ENCODE results near the gene PRR15L.

DNA sequence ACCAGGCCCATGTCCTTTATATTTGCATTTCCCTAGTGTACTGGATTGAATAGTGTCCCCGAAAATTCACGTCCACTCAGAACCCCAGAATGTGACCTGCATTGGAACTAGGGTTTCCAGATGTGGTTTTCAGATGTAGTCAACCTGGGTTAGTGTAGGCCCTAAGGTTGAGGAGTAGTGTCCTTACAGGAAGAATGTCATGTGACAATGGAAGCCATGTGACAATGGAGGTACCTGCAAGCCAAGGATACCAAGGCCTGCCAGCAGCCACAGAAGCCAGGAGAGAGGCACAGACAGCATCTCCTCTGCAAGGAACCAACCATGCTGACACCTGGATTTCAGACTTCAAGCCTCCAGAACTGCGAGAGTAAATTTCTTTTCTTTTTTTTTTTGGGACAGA, 5.2 kb upstream of the PRR15L start:
- TF ChIP-seq, protein P1, sequence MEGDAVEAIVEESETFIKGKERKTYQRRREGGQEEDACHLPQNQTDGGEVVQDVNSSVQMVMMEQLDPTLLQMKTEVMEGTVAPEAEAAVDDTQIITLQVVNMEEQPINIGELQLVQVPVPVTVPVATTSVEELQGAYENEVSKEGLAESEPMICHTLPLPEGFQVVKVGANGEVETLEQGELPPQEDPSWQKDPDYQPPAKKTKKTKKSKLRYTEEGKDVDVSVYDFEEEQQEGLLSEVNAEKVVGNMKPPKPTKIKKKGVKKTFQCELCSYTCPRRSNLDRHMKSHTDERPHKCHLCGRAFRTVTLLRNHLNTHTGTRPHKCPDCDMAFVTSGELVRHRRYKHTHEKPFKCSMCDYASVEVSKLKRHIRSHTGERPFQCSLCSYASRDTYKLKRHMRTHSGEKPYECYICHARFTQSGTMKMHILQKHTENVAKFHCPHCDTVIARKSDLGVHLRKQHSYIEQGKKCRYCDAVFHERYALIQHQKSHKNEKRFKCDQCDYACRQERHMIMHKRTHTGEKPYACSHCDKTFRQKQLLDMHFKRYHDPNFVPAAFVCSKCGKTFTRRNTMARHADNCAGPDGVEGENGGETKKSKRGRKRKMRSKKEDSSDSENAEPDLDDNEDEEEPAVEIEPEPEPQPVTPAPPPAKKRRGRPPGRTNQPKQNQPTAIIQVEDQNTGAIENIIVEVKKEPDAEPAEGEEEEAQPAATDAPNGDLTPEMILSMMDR (conservative IDR thresholded peaks at IDR 0.05; ENCODE audit: low read depth in 2 of 2) = no peak
- TF ChIP-seq EZH2 (IDR thresholded peaks at IDR 0.05; ENCODE audit: low read depth, unreplicated experiment) (no peak), POLR2AphosphoS5 (IDR thresholded peaks at IDR 0.05; ENCODE audit: low read depth) (no peak), ZNF114 (CRISPR knock-in tag; IDR thresholded peaks at IDR 0.05) (no peak)
